NCI-H226 (cell line): ENCODE data around the gene ABCG4.
"Not testable (repeated sequence)": the region's sequence is repeated elsewhere in the genome, so short reads cannot be mapped to it uniquely, and the experiment has no call there.

Experiments
- DNase-seq: peaks from one replicate; pipeline ENCODE4 v3.0.0-alpha.2; 2015

ABCG4 gene

DNA sequence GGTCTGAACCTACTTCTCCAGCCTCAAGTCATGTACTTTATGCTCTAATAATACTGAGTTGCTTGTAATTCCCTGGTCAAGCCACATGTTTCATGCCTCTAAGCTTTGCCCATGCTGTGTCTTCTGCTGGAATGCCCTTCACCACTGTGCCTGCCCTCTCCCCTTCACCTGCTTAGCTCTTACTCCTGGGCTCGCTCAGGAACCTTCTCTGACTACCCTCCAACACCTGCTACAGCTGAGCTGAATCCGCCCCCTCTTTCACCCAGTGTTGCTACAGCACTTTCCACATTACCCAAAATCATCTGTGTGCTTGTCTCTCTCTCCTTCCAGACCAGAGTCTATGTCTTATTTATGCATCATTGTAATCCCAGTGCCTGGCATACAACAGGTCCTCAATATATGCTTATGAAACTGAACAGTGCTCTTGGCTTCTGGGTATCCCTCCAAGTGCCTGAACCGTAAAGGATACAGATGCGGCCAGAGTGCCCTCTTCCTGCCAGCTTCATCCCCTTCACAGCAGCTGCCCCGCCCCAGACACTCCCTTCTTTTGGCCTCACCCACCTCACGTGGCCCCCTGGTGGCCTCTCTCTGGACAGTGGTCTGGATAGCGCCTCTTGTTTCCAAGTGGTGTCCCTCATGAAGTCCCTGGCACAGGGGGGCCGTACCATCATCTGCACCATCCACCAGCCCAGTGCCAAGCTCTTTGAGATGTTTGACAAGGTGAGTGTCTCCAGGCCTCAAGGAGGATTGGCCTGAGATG, 7.1 kb downstream of the ABCG4 start:
- DNase-seq: peak; percentile 21

DNA sequence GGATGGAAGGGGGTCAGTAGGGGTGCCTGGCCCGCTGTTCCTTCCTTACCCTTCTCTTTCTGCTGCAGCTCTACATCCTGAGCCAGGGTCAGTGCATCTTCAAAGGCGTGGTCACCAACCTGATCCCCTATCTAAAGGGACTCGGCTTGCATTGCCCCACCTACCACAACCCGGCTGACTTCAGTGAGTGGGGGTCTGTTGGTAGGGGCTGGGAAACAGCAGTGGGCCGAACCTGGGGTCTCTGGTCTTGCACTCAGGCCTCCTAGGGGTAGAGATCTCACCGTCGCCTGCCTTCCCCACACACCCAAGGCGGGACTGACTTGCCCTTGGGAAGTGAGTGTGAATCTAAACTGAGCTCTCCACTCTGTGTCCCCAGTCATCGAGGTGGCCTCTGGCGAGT, 7.6 kb downstream of the ABCG4 start:
- DNase-seq: no peak

DNA sequence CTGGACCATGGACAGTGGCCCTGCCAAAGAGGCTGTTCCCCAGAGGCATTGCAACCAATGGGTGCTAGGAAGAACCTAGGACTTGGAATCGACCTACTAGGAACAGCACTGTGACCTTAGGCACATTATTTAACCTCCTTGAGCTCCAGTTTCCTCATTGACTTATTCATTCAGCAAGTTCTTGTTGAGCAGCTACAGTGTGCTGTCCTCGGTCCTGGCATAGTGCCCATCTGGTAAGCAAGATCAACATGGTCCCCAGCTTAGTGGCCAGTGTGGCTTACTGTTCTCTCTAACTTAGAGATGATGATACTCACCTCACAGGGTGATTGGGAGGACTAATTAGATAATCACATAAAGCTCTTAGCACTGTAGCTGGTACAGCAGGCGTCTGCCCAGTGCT, 8.2 kb downstream of the ABCG4 start:
- DNase-seq: no peak

DNA sequence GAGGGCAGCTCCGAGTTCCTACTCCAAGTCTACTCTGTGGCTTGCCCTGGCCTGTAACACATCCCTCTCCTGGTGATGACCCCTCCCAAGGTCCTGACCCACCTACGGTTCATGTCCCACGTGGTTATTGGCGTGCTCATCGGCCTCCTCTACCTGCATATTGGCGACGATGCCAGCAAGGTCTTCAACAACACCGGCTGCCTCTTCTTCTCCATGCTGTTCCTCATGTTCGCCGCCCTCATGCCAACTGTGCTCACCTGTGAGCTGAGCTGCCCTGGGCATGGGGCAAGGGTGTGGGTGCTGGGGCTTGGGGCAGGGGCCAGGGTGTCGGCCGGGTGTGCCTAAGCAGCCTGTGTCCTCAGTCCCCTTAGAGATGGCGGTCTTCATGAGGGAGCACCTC, 9.6 kb downstream of the ABCG4 start:
- no peak for DNase-seq

DNA sequence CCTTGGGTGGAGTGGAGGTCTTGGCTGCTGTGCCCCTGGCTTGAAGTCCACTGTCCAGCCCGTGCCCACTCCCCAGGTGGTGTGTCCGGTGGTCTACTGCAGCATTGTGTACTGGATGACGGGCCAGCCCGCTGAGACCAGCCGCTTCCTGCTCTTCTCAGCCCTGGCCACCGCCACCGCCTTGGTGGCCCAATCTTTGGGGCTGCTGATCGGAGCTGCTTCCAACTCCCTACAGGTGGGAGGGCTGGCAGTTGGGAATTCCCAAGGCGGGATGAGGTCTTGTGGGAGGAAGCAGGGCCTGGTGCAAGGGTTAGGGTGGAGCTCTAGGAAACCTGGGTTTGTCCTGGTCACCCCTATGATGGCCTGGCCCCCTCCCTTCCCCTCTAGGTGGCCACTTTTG, 11.3 kb downstream of the ABCG4 start:
- no peak for DNase-seq

DNA sequence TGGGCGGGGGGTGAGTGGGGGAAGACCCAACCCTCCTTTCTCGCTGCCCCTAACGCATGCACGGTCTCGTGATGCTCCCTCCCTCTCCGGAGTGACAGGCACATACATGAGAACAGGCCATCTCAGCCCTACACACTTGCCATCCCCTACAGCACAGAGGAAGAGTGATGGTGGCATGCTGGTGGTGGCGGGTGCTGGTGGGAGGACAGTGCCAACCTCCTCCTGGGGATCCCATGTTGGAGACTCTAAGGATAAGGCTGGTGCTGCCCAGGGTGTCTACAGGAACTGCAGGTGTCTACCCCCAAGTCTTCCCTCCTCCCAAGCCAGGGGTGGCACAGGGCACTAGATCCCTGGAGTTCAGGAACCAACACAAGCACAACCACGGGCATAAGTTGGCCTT, 13.0 kb downstream of the ABCG4 start:
- DNase-seq: no peak

DNA sequence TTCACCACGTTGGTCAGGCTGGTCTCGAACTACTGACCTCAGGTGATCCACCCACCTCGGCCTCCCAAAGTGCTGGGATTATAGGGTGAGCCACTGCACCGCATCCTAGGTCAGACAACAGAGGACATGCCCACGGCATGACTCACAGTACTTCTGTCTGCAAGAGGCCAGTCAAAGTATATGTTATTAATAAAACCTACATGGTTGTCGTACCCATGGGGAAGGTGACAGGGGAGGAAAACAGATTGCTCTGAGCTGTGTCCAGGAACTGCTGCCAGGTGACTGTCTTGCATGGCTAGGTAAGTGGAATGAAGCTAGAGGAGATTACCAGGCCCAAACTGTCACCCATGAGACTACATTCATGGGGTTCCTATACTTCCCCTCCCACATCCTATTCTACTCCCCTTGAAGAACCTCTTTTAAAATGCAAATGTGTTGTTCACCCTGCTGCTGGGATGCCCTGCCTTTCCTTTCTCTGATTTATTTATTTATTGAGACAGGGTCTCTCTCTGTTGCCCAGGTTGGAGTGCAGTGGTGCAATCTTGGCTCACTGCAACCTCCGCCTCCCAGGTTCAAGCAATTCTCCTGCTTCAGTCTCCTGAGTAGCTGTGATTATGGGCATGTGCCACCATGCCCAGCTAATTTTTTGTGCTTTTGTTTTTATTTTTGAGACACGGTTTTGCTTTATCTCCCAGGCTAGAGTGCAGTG, 17.7 kb downstream of the ABCG4 start:
- DNase-seq: peak; percentile 46

DNA sequence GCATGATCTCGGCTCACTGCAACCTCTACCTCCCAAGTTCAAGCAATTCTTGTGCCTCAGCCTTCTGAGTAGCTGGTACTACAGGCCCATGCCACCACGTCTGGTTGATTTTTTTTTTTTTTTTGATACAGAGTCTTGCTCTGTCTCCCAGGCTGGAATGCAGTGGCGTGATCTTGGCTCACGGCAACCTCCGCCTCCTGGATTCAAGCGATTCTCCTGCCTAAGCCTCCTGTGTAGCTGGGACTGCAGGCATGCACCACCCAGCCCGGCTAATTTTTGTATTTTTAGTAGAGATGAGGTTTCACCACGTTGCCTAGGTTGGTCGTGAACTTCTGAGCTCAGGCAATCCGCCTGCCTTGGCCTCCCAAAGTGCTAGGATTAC, 18.2 kb downstream of the ABCG4 start:
- DNase-seq: not testable (repeated sequence)

DNA sequence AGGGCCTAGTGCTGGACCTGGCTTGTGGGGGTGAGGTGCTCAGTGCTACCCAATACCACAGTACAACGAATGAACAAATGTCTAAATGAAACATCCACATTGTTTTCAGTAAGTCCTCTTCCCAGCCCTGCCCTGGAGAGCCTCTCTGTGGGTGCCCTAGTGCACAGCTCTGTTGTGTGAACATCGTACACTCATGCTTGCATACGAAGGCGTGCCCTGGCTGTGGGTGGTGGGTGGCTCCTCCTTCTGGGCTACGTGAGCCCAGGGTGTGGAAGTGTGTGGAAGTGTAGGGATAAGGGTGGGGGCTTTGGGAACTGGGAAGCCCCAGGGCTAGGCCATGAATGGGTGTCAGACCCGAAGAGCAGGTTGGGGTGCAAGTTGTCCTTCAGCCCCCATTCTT, 19.1 kb downstream of the ABCG4 start:
- DNase-seq: no peak

DNA sequence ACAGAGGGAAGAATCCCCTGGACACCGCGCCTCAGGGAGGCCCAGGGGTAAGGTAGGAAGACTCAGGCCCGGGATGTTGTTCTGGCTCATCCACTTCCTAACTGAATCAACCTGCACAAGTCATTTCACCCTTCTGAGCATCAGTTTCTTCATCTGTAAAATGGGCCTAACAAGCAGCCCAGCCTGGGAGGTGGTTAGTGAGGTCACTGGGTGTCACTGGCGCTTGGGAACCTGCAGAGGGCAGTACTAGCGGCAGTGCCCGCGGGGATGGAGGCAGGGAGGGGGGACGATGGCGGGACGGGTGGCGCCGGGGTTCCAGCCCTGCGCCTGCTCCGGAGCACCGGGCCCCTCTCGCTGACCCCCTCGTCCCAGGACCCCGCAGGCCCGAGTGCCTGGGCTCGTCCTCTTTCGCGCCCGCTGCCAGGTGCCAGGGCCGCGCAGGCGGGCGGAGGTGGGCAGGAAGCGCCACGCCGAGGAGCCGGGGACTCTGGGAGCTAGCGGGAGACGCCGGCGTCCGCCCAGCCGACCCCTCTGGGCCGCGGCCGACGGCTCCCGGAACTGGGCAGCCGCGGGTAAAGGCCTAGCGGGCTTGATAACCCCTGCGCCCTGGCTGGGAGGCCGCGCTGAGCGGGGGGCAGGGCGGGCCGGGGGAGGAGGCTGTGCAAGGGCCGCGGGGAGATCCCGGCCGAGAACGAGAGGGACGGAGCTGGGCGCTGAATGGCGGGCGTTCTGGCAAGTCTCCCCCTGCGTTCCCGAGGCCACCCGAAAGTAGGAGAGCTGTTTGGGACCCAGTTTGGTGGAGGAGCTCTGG, 19.8 kb downstream of the ABCG4 start, which contains the start of gene NLRX1:
Gene NLRX1, plus strand, starts transcription at position 255 of the 811 bp plus-strand sequence. CDS start 2,679 bp downstream, outside the sequence.
- peak; percentile 73 for DNase-seq

DNA sequence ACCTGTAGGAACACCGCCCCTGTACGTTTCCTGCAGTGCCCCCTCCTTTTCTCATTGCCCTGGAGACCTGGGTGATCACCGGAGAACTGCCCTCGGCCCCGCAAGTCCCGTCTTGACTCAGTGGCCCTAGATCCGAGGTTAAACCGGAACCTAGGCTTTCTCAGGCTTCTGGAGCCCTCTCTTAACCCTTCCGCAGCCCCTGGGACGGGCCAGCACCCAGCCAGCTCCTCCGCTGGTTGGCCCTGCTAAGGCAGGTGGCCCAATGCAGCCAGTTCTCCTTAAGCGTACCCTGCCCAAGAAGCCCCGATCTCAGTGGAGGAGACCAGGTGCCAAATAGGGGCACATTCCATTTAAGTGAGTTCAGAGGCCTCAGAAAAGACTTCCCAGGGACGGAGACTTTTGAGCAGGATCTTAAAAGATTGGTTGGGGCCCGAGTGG, 20.4 kb downstream of the ABCG4 start:
- peak; percentile 40 for DNase-seq

DNA sequence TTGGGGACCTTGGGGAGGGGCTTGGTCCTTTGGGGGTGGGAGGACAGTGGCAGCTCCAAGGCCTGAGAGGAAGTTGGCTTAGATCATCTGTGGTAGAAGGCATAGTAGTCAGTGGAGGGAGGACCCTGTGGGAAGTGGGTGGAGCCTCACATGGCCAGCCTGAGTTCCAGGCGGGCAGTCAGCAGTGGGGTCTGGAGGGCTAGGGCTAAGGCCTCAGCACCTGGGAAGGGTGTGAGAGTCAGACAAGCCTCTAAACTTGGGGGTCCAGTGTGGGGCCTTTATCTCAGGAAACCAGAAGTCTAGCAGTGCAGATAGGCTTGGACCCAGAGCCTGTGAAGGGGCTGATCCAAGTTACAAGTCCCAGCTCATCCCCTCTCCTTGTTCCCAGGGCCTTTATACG, 23.7 kb downstream of the ABCG4 start:
- no peak for DNase-seq

DNA sequence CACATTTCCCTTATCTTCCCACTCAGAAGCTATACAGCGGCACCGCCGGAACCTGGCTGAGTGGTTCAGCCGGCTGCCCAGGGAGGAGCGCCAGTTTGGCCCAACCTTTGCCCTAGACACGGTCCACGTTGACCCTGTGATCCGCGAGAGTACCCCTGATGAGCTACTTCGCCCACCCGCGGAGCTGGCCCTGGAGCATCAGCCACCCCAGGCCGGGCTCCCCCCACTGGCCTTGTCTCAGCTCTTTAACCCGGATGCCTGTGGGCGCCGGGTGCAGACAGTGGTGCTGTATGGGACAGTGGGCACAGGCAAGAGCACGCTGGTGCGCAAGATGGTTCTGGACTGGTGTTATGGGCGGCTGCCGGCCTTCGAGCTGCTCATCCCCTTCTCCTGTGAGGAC, 24.6 kb downstream of the ABCG4 start:
- no peak for DNase-seq

DNA sequence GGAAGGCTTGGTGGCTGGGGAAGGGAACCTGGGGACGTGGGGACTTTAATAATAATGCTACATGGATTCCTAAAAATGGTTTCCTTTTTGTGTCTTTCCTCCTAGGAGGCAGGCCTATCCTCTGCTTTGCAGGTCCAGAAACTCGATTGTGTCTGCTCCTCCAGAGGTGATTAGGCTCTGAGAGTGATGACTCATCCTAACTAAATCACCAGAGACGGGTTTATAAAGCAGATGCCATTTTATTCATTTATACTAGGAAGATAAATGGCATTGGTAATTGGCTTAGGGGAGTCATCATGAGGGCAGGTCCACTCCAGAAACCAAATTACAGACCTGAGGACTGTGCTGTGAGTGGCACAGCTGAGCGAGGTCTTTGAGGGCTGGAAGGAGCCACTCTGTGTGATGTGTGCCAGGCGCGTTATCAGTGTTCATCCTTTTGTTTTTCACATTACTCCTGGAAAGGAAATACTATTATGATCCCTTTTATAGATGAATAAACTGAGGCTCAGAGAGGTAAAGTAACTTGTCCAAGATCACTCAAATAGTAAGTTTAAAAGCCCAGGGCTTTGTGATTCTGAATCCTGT, 26.7 kb downstream of the ABCG4 start:
- peak; percentile 31 for DNase-seq

DNA sequence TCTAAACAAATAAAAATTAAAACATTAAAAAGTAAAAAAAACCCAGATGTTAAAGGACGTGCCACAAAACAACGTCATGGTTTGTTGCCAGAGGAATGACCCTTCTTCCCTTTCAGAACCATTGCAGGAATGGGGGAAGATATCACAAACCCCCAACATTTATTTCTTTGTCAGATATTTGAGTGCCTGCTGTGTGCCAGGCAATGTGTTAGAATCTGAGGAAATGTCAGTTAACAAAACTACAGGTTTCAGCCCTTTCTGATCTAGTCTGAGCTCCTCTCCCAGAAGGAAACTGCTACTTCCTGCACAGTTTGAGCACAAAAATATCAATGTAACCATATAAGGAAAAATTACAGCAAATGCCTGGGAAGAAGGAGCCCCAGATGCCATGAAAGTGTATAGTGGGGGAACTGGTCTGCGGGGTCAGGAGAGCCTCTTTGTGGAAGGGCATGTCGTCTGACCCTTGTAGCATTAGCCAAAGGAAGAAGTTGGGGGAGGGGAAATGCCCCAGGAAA, 29.4 kb downstream of the ABCG4 start:
- DNase-seq: no peak

DNA sequence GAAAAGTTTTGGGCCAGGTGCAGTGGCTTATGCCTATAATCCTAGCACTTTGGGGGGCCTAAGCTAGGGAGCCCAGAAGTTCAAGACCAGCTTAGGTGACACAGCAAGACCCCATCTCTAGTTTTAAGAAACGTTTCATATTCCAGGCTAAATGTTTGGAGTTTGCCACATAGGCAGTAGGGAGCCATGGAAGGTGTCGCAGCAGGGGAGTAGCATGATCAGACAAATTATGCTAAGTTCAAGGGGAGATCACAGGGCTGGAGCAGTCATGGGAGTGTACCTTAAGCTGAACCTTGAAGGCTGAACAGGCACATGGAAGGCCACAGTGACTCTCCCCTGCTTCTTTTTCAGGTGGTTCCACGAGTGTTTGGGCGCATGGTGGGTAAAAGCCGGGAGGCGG, 30.5 kb downstream of the ABCG4 start:
- DNase-seq: no peak

DNA sequence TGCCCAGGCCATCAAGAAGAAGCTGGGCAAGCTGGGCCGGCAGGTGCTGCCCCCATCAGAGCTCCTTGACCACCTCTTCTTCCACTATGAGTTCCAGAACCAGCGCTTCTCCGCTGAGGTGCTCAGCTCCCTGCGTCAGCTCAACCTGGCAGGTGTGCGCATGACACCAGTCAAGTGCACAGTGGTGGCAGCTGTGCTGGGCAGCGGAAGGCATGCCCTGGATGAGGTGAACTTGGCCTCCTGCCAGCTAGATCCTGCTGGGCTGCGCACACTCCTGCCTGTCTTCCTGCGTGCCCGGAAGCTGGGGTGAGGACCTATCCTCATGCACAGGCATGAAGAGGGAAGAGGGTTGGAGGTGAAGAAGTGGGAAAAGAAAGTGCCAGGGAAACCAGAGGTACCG, 31.1 kb downstream of the ABCG4 start:
- DNase-seq: no peak

DNA sequence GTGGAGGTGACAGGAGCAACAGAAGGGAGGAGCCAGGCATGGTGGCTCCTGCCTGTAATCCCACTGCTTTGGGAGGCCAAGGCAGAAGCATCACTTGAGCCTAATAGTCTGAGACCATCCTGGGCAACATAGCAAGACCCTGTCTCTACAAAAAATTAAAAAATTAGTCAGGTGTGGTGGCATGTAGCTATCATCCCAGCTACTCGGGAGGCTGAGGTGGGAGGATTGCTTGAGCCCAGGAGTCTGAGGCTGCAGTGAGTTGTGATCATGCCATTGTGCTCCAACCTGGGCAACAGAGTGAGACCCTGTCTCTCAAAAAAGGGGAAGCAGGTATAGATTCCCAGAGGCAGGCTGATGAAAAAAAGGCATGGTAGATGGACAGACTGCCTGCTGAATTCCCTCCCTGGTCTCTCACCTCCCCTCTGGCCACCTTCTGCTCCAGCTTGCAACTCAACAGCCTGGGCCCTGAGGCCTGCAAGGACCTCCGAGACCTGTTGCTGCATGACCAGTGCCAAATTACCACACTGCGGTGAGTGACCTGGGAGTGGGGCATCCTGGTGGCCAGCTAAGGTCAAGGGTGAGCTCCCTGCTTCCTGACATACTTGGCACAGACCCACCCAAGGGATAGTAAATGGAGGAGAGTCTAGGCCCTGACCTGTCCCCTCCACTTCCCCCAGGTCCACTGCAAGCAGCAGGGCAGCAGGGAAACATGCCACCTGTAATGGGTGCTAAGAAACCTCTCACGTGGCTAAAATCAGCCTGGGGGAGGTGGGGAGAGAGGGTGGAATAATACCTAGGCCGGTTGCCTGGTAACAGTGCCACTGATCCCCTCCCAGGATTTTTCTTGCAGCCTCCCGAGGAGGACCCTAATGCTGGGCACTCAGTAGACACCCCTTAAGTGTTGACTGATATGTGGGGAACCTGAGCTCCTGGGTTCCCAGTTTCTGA, 32.2 kb downstream of the ABCG4 start:
- DNase-seq: no peak

DNA sequence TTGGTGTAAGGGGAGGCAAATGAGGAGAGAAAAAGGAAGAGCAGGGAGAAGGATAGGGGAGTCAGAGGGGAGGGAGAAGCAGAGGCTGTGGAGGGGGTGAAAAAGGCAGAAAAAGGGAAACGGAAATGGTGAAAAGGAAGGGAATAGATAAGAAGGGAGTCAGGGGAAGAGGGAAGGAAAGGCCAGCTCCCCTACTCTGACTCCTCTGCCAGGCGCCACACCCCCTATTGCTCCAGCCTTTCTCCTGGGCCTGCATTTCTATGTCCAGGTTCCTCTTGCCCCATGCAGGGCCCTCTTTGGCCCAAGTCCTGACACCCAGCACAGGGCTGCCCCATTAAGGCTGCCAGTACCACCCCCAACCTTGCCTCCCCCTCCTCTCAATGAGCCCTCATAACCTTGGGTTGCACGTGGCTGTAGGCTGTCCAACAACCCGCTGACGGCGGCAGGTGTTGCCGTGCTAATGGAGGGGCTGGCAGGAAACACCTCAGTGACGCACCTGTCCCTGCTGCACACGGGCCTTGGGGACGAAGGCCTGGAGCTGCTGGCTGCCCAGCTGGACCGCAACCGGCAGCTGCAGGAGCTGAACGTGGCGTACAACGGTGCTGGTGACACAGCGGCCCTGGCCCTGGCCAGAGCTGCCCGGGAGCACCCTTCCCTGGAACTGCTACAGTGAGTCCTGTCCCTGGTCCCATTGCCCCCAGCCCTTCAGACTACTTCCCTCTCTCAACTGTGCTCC, 33.0 kb downstream of the ABCG4 start:
- DNase-seq: no peak

DNA sequence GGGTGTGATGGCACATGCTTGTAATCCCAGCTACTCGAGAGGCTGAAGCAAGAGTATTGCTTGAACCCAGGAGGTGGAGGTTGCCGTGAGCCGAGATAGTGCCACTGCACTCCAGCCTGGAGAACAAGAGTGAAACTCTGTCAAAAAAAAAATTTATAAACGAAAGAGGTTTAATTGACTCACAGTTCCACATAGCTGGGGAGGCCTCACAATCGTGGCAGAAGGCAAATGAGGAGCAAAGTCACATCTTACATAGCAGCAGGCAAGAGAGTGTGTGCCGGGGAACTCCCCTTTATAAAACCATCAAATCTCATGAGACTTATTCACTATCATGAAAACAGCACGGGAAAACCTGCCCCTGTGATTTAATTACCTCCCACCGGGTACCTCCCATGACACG, 35.5 kb downstream of the ABCG4 start:
- not testable (repeated sequence) for DNase-seq
